GM21360 (cell line): ENCODE measurements around the gene CCDC86.

ENCODE experiments used
- ATAC-seq: cut with Tn5 transposase; IDR thresholded peaks from one replicate; pipeline ENCODE4 v1.9.1; 2021; ENCODE audit warnings: mild to moderate bottlenecking, moderate library complexity; ENCODE audit not compliant: unreplicated experiment

Gene CCDC86

GRCh38 chr11:60830478-60831142 lies 11.3 kb upstream of the CCDC86 start:
- peak; percentile 27 for ATAC-seq

GRCh38 chr11:60831143-60831500 lies 10.8 kb upstream of the CCDC86 start:
- ATAC-seq = peak; percentile 74

GRCh38 chr11:60831501-60832079 lies 10.3 kb upstream of the CCDC86 start:
- ATAC-seq = no peak

GRCh38 chr11:60834742-60835533 lies 7.0 kb upstream of the CCDC86 start:
- no peak for ATAC-seq

DNA sequence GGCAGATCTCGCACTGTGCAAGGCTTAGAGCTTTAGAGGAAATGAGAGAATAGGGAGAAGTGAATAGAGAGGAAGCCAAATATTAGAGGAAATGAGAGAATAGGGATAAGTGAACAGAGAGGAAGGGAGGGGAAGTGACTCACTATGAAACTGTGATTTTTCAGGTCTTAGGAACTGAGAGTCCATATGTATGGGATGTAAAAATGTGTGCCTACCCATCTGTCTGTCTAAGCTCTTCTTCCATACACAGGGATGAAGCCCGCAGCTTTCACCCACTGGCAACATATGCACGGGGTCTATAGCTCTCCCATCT lies 6.4 kb upstream of the CCDC86 start:
- no peak for ATAC-seq

DNA sequence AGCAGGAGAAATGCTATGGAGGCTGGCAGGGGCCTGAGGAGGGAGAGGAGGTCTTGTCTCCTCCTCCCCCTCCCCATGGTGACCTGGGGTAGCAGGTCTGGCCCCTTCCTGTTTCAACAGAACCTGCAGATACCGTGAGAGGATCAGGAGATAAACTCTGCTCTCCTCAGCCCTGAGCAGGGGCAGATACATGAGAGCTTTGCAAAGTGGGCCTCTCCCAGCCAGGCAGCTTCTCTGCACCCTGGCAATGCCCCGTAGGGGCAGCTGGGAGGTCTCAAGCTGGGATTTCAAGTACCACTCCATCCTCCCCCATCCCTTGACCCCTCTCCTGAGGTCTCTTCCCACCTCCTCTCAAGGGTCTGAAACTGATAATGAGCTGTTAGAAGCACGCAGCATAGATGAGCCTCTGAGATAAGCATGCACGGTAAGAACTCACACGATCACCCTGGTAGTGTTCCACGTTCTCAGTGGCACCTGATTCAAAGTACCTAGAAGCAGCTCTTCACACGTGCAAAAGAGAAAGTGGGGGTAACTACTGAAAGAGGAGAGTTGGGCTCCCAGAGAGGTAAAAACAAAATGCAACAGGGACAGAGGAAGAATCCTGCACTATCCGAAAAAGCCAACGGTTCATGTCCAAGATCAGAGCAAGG lies 4.9 kb upstream of the CCDC86 start:
- ATAC-seq = no peak

- ATAC-seq = no peak
Observed at GRCh38 chr11:60838132-60838531, 3.8 kb upstream of the CCDC86 start.

GRCh38 chr11:60840470-60841430 lies 1.2 kb upstream of the CCDC86 start:
- no peak for ATAC-seq

GRCh38 chr11:60842668-60843600 lies 1.0 kb downstream of the CCDC86 start:
- ATAC-seq = no peak

- no peak for ATAC-seq
Observed at GRCh38 chr11:60844045-60844869, 2.3 kb downstream of the CCDC86 start.

DNA sequence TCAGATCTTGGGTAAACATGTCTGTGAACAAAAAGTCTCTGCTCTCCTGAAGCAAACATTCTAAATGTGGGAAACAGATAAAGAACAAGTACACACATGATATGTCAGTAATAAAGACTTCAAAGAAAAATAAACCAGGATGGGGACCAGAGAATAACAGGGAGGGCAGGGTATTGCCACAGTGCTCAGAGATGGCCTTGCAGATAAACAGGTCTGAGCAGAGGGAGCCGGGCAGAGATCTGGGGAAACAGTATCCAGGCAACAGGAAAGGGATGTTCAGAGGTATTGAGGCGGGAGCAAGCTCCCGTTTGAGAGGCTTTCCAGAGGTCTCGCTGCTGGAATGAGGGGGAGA lies 2.9 kb downstream of the CCDC86 start:
- no peak for ATAC-seq

DNA sequence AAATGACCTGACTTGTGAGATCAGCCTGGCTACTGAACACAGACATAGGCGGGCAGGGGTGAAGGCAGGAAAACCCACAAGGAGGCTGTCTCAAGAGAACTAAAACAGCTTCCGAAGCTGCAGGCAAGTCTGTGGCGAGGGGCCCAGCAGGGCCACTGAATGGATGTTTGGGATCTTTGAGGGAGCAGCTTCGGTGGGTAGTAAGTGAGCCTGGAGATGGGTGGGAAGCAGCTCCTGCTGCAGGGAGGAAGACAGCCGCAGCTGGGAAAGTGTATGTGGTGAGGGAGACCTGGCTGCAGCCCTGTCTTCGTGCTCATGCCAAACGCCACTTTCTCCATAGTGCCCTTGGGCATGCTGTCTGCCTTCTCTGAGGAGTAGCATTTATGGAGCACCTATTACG lies 3.4 kb downstream of the CCDC86 start:
- no peak for ATAC-seq

DNA sequence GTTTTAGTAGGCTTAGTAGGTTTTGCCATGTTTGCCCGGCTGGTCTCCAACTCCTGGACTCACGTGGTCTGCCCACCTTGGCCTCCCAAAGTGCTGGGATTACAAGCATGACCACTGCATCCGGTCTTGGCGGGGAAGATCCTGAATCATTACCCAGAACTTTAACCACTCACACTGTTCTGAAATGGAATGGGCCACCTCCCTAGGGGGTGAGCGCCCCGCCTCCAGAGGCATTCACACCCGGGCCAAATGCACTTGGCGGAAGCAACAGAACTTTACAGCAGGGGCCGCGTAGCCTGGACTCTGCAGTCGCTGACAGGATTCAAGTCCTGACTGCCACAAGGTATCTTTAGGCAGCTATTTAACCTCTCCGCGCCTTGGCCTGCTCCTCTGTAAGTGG lies 5.4 kb downstream of the CCDC86 start:
- ATAC-seq = no peak

DNA sequence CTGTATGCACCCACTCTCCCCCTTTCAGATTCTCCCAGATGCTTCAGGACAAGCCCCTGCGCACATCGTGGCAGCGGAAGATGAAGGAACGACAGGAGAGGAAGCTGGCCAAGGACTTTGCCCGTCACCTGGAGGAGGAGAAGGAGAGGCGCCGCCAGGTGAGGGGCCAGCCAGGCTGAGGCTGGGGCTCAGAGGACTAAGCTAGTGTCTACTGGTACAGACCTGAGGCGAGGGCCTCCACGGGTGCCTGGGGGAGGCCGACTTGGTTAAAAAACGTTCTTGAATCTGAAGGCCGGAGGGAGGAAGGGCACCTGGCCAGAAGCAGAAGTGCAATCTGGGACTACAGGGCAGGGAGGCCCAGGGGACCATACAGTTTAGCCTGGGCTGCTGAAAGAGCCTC lies 6.0 kb downstream of the CCDC86 start:
- ATAC-seq = no peak

DNA sequence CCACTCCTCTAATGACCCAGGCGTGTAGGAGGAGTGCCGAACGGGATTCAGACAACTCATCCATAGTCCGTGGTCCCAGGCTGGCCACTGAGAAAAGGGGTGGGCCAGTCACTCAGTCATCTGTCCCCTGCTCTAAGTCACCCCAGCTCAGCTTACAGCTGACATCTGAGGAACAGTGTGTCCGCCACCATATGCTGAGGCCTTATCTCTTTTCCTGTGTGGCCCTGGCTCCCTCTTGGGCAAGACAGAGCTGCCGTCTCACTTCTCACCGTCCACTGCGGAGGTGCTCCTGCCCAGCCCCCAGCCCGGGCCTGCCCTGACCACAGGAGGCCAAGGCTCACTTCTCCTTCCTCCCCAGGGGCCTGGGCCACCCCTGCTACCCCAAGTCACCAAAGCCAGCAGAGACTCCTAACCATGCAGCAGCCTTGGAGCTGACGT lies 6.8 kb downstream of the CCDC86 start:
- ATAC-seq = no peak

GRCh38 chr11:60849641-60850520 lies 8.0 kb downstream of the CCDC86 start:
- no peak for ATAC-seq

DNA sequence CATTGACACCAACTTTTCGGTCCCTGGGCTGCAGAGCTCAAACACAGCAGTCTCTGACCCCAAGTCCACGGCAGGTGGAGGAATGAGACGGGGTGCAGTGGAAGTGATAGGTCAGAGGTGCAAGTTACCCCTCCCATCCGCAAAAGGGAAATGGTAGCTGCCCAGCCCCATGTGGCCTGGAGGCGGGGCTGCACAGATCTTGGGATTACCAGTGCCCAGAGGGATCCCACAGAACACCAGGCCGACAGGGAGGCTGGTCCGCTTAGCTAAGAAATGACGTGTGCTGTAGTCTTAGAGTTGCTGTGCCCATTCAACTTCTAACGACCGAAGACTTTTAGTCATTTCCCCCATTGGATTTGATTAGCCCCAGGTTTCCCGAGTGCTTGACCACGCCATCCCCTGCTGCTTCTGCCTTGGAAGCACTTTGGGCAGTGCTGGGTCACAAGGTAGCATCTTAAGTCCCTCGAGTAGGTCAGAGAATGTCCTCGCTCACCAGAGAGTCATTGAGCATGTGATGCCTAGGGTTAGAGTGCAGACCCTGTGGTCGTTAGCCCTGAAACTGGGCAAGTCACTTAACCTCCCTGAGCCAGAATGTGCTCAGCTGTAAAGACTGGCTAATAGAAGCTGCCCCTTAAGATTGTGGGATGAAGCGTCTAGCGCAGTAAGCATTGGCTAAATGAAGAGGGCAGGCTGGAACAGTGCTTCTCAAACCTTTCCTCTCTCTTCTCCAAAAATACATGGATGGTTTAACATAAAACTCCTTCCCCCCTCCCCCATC lies 9.6 kb downstream of the CCDC86 start:
- ATAC-seq = no peak
